Measurements from ENCODE around the gene TFAP2A. TPM values are rescaled to one million over a fixed set of nuclear protein-coding genes. Genes with fewer than 3 reads are reported as not detected.

The TFAP2A gene
- total RNA-seq, 1 experiment from 2014 or later = 87.4 TPM

DNA sequence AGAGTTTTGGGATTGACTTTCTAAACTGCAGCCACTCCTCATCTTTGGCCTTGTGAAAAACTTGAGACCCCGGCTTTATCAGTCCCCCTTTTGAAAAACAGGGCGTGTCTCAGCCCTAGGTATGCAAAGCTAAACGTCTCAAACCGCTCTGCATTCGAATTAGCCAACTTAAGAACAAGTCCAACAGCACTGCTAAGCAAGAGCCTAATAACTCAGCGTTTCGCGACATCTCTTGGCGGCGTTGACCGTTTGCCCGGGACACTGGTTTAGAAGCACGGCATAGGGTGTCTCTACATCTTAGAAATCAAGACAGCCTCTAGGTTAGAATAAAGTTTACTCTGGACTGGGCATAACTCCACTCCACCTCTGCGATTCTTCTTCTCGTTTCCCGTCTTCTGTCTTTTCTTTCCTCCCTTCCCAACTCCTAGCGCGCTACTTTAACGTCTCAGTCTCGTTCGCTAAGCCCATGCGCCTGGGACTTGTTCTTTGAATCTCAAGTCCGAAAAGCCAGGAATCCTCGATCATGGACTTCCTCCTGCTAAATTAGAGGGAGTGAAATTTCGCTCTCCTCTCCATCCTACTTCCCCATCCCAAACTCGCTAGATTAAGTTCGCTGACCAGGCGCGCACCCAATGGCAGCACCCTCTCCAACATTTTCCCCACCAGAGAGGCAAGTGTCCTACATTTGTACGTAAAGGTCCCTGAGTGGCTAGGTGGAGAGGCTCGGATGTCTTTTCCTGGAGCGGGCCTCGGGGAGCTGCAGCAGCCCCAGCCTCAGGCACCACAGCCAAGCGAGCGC is 10.5 kb upstream of the TFAP2A start:
- CTCF ChIA-PET = interaction anchor here (1.2 to 1.4 kb wide), 2 partner anchors 10 to 11 kb away, joined by 4 to 5 read pairs; no protein-coding TSS in a partner anchor
- no peak overlapping the region for H3K4me3 Mint-ChIP-seq (ENCODE audit: unreplicated experiment)
- intact Hi-C loops (cut with micrococcal nuclease) = loop anchor here (10.0 kb wide), 1 partner anchor 1991 kb away; the partner anchor contains the start of gene SLC35B3
- H3K9me3 Mint-ChIP-seq (ENCODE audit: unreplicated experiment) = no peaks in the 10 kb centered on the region
- no TSS peak for BruUV-seq (replicated peaks)
- POLR2A ChIA-PET = interaction anchor here (0.7 to 17.6 kb wide), 5 partner anchors 8 to 1160 kb away, joined by 3 to 763 read pairs (median 4); partner anchors contain the start of gene TFAP2A
- no peak for TF ChIP-seq CTCF (IDR thresholded peaks at IDR 0.05; ENCODE audit: unreplicated experiment)
- no peak overlapping the region for H3K27ac Mint-ChIP-seq (ENCODE audit: low read depth, unreplicated experiment)
- H3K36me3 Mint-ChIP-seq (ENCODE audit: insufficient read depth, unreplicated experiment) = no peaks in the 10 kb centered on the region
- H3K4me1 Mint-ChIP-seq (ENCODE audit: insufficient read depth, unreplicated experiment) = peaks cover 14% of the 10 kb centered on the region
- no peaks in the 10 kb centered on the region for H3K27me3 Mint-ChIP-seq (ENCODE audit: insufficient read depth, unreplicated experiment)
- no peak for DNase-seq (ENCODE audit: unreplicated experiment)

DNA sequence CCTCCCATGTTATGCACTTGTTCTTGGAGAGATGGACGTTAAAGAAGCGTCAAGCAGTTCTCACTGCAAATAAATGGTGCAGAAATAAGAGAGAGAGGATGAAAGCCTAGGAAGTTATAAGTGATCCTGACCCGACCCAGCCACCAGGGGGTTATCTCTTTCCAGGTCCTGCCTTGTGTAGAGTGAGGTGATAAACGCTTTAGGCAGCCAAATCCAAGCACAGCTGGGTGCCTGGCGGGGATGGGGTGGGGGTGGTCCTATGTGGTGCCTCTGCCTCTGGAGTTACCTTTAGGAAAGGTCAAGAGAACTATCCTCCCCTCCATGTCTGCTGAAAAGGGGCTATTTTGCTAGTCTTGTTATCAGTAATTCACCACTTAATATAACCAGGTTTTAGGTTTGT is 9.2 kb upstream of the TFAP2A start:
- ChIA-PET CTCF (interaction anchor here (0.7 to 1.4 kb wide), 2 partner anchors 8 to 20 kb away, joined by 3 to 5 read pairs; no protein-coding TSS in a partner anchor), POLR2A (interaction anchor here (1.4 to 17.6 kb wide), 2 partner anchors 9 to 10 kb away, joined by 4 to 763 read pairs; partner anchors contain the start of gene TFAP2A)
- Mint-ChIP-seq H3K9me3 (ENCODE audit: unreplicated experiment) (no peaks in the 10 kb centered on the region), H3K4me1 (ENCODE audit: insufficient read depth, unreplicated experiment) (peaks cover 11% of the 10 kb centered on the region), H3K36me3 (ENCODE audit: insufficient read depth, unreplicated experiment) (peaks cover 8% of the 10 kb centered on the region), H3K27me3 (ENCODE audit: insufficient read depth, unreplicated experiment) (no peaks in the 10 kb centered on the region), H3K27ac (ENCODE audit: low read depth, unreplicated experiment) (no peak overlapping the region), H3K4me3 (ENCODE audit: unreplicated experiment) (no peak overlapping the region)
- DNase-seq (ENCODE audit: unreplicated experiment) = no peak
- BruUV-seq (replicated peaks) = no TSS peak
- intact Hi-C loops (cut with micrococcal nuclease) = loop anchor here (10.0 kb wide), 1 partner anchor 1989 kb away; the partner anchor contains the start of gene SLC35B3
- peak; percentile 9 for TF ChIP-seq CTCF (IDR thresholded peaks at IDR 0.05; ENCODE audit: unreplicated experiment)

- Mint-ChIP-seq H3K4me3 (ENCODE audit: unreplicated experiment) (no peak overlapping the region), H3K4me1 (ENCODE audit: insufficient read depth, unreplicated experiment) (peaks cover 22% of the 10 kb centered on the region), H3K27me3 (ENCODE audit: insufficient read depth, unreplicated experiment) (no peaks in the 10 kb centered on the region), H3K27ac (ENCODE audit: low read depth, unreplicated experiment) (no peak overlapping the region), H3K9me3 (ENCODE audit: unreplicated experiment) (no peaks in the 10 kb centered on the region), H3K36me3 (ENCODE audit: insufficient read depth, unreplicated experiment) (peaks cover 14% of the 10 kb centered on the region)
- no TSS peak for BruUV-seq (replicated peaks)
- POLR2A ChIA-PET = interaction anchor here (17.6 kb wide), 1 partner anchor 8 kb away, joined by 763 read pairs; the partner anchor contains the start of gene TFAP2A
- no peak for DNase-seq (ENCODE audit: unreplicated experiment)
- intact Hi-C loops (cut with micrococcal nuclease) = loop anchor here (10.0 kb wide), 1 partner anchor 1988 kb away; the partner anchor contains the start of gene SLC35B3
- no peak for TF ChIP-seq CTCF (IDR thresholded peaks at IDR 0.05; ENCODE audit: unreplicated experiment)
- CTCF ChIA-PET = interaction anchor here (0.5 kb wide), 1 partner anchor 61 kb away, joined by 3 read pairs; no protein-coding TSS in a partner anchor
These were observed 7.8 kb upstream of the TFAP2A start for GRCh38 chr6:10422737-10423034.
